ENCODE measurements around the gene RALGAPA1.

DNA sequence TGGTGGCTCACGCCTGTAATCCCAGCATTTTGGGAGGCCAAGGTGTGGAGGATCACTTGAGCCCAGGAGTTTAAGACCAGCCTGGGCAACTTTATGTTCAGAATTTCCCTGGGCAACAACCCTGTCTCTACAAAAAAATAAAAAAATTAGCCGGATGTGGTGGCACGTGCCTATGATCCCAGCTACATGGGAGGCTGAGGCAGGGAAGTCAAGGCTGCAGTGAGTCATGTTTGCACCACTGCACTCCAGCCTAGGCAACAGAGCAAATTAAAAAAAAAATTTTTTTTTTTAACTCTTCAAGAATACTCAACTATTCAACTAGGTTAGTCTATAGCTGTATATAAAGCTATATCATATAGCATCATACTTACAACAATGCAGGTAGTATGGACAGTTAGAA is 113.0 kb downstream of the RALGAPA1 start:
- no peak for TF ChIP-seq CTCF (conservative IDR thresholded peaks at IDR 0.05 in 1 of 2, IDR thresholded peaks at IDR 0.05 in 1 of 2; ENCODE audit: low read depth in 1 of 2, low read length in 2 of 2)
- TF ChIP-seq EZH2 (IDR thresholded peaks at IDR 0.05; ENCODE audit: low read length, missing control alignments), result no peak

All from fibroblast of lung (primary cell).